OCI-M2 (cell line): ENCODE measurements around the gene GNA14.
"Not testable (repeated sequence)": the region's sequence is repeated elsewhere in the genome, so short reads cannot be mapped to it uniquely, and the experiment has no call there.

Experiments
- DNase-seq: peaks from one replicate; lab custom pipeline; 2025; ENCODE audit not compliant: unreplicated experiment; lab: John Stamatoyannopoulos, UW

Gene GNA14

GRCh38 chr9:77592476-77592875 lies 55.6 kb downstream of the GNA14 start:
- DNase-seq, result no peak

GRCh38 chr9:77589046-77589795 lies 58.9 kb downstream of the GNA14 start:
- no peak for DNase-seq

GRCh38 chr9:77588271-77588937 lies 59.7 kb downstream of the GNA14 start:
- DNase-seq, result no peak

GRCh38 chr9:77587851-77588250 lies 60.3 kb downstream of the GNA14 start:
- no peak for DNase-seq

- DNase-seq, result no peak
Measured at GRCh38 chr9:77587042-77587441, 61.1 kb downstream of the GNA14 start.

GRCh38 chr9:77586591-77586990 lies 61.5 kb downstream of the GNA14 start:
- DNase-seq, result no peak

- no peak for DNase-seq
Measured at GRCh38 chr9:77585335-77585786, 62.8 kb downstream of the GNA14 start.

GRCh38 chr9:77584927-77585326 lies 63.2 kb downstream of the GNA14 start:
- DNase-seq, result not testable (repeated sequence)

- no peak for DNase-seq
Measured at GRCh38 chr9:77582961-77583576, 65.1 kb downstream of the GNA14 start.

- DNase-seq, result no peak
Measured at GRCh38 chr9:77582525-77582924, 65.6 kb downstream of the GNA14 start.

GRCh38 chr9:77575785-77576184 lies 72.3 kb downstream of the GNA14 start:
- no peak for DNase-seq

GRCh38 chr9:77569335-77569734 lies 78.8 kb downstream of the GNA14 start:
- no peak for DNase-seq

GRCh38 chr9:77563174-77563573 lies 84.9 kb downstream of the GNA14 start:
- DNase-seq, result no peak

GRCh38 chr9:77562019-77562748 lies 85.9 kb downstream of the GNA14 start:
- DNase-seq, result no peak

- DNase-seq, result no peak
Measured at GRCh38 chr9:77561331-77562018, 86.6 kb downstream of the GNA14 start.

GRCh38 chr9:77556396-77556795 lies 91.7 kb downstream of the GNA14 start:
- DNase-seq, result no peak

- no peak for DNase-seq
Measured at GRCh38 chr9:77554586-77555105, 93.5 kb downstream of the GNA14 start.

- no peak for DNase-seq
Measured at GRCh38 chr9:77547106-77547730, 100.9 kb downstream of the GNA14 start.

- no peak for DNase-seq
Measured at GRCh38 chr9:77546376-77546950, 101.7 kb downstream of the GNA14 start.

- no peak for DNase-seq
Measured at GRCh38 chr9:77544546-77544945, 103.6 kb downstream of the GNA14 start.
